ENCODE measurements around the gene KDM7A.

Gene KDM7A

GRCh38 chr7:140048989-140049338 lies 127.8 kb downstream of the KDM7A start:
- H3K36me3 ChIP-seq (ENCODE audit: control insufficient read depth, insufficient read depth, low read length), result no peaks in the 10 kb centered on the region; the same call in none of the 2 replicates
- no peaks in the 10 kb centered on the region for H3K27me3 ChIP-seq (replicated peaks; ENCODE audit: control insufficient read depth, insufficient read depth, low read length)
- DNase-seq (ENCODE audit: extremely low read depth, insufficient read length), result no peak
- no peak overlapping the region for H3K4me3 ChIP-seq (replicated peaks; ENCODE audit: low read depth, low read length)
- no peak for TF ChIP-seq CTCF (IDR thresholded peaks at IDR 0.05; ENCODE audit: insufficient read depth, low read length, poor library complexity, severe bottlenecking)

GRCh38 chr7:140048138-140048537 lies 128.6 kb downstream of the KDM7A start:
- H3K36me3 ChIP-seq (ENCODE audit: control insufficient read depth, insufficient read depth, low read length), result no peaks in the 10 kb centered on the region; the same call in none of the 2 replicates
- H3K27me3 ChIP-seq (replicated peaks; ENCODE audit: control insufficient read depth, insufficient read depth, low read length), result no peaks in the 10 kb centered on the region
- DNase-seq (ENCODE audit: extremely low read depth, insufficient read length), result no peak
- no peak for TF ChIP-seq CTCF (IDR thresholded peaks at IDR 0.05; ENCODE audit: insufficient read depth, low read length, poor library complexity, severe bottlenecking)
- no peak overlapping the region for H3K4me3 ChIP-seq (replicated peaks; ENCODE audit: low read depth, low read length)

GRCh38 chr7:140047197-140047596 lies 129.6 kb downstream of the KDM7A start:
- no peak for TF ChIP-seq CTCF (IDR thresholded peaks at IDR 0.05; ENCODE audit: insufficient read depth, low read length, poor library complexity, severe bottlenecking)
- DNase-seq (ENCODE audit: extremely low read depth, insufficient read length), result no peak
- no peak overlapping the region for H3K4me3 ChIP-seq (replicated peaks; ENCODE audit: low read depth, low read length)
- no peaks in the 10 kb centered on the region; the same call in none of the 2 replicates for H3K36me3 ChIP-seq (ENCODE audit: control insufficient read depth, insufficient read depth, low read length)
- no peaks in the 10 kb centered on the region for H3K27me3 ChIP-seq (replicated peaks; ENCODE audit: control insufficient read depth, insufficient read depth, low read length)

- Histone ChIP-seq H3K36me3 (ENCODE audit: control insufficient read depth, insufficient read depth, low read length) (no peaks in the 10 kb centered on the region; the same call in none of the 2 replicates), H3K27me3 (replicated peaks; ENCODE audit: control insufficient read depth, insufficient read depth, low read length) (no peaks in the 10 kb centered on the region), H3K4me3 (replicated peaks; ENCODE audit: low read depth, low read length) (no peak overlapping the region)
- no peak for TF ChIP-seq CTCF (IDR thresholded peaks at IDR 0.05; ENCODE audit: insufficient read depth, low read length, poor library complexity, severe bottlenecking)
- DNase-seq (ENCODE audit: extremely low read depth, insufficient read length), result no peak
Observed at GRCh38 chr7:140045697-140046096, 131.1 kb downstream of the KDM7A start.

- Histone ChIP-seq H3K4me3 (replicated peaks; ENCODE audit: low read depth, low read length) (no peak overlapping the region), H3K36me3 (ENCODE audit: control insufficient read depth, insufficient read depth, low read length) (peaks cover 2% of the 10 kb centered on the region), H3K27me3 (replicated peaks; ENCODE audit: control insufficient read depth, insufficient read depth, low read length) (no peaks in the 10 kb centered on the region)
- no peak for TF ChIP-seq CTCF (IDR thresholded peaks at IDR 0.05; ENCODE audit: insufficient read depth, low read length, poor library complexity, severe bottlenecking)
- DNase-seq (ENCODE audit: extremely low read depth, insufficient read length), result no peak
Observed at GRCh38 chr7:140044251-140044650, 132.5 kb downstream of the KDM7A start.

- H3K4me3 ChIP-seq (replicated peaks; ENCODE audit: low read depth, low read length), result no peak overlapping the region
- TF ChIP-seq CTCF (IDR thresholded peaks at IDR 0.05; ENCODE audit: insufficient read depth, low read length, poor library complexity, severe bottlenecking), result no peak
- no peak for DNase-seq (ENCODE audit: extremely low read depth, insufficient read length)
- no peaks in the 10 kb centered on the region for H3K27me3 ChIP-seq (replicated peaks; ENCODE audit: control insufficient read depth, insufficient read depth, low read length)
- H3K36me3 ChIP-seq (ENCODE audit: control insufficient read depth, insufficient read depth, low read length), result peaks cover 4% of the 10 kb centered on the region
Observed at GRCh38 chr7:140042386-140042670, 134.5 kb downstream of the KDM7A start.

Data from GM06990 (cell line).